Effector CD8-positive, alpha-beta T cell (primary cell): ENCODE results near the gene PDHA1.

ENCODE experiments used
- DNase-seq: peaks from one replicate; lab custom pipeline; 2025; lab: John Stamatoyannopoulos, UW

PDHA1 gene

DNA sequence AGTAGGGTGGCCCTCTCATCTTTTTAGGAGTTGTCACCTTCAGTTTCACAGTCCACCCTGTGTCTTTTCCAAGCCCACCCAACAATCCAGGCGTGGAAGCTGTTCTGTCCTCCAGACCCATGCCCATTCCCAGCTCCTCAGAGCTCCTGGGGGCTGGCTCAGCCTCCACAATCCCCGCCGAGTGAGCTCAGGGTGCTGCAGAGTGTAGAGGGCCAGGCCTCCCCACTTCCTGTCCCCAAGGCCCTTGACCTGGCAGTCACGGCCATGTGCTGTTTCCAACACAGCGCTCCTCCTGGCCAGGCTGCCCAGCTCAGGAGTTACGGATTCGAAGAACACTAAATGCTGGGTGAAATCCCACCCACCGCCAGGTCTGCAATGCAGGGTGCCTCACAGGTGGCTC lies 31.8 kb downstream of the PDHA1 start:
- no peak for DNase-seq

GRCh38 chrX:19377799-19378198 lies 34.1 kb downstream of the PDHA1 start:
- DNase-seq, result no peak

- no peak for DNase-seq
Measured at GRCh38 chrX:19381326-19381725, 37.6 kb downstream of the PDHA1 start.

- peak; percentile 1 for DNase-seq
Measured at GRCh38 chrX:19382555-19383145, 38.9 kb downstream of the PDHA1 start.

- no peak for DNase-seq
Measured at GRCh38 chrX:19386679-19387078, 43.0 kb downstream of the PDHA1 start.

DNA sequence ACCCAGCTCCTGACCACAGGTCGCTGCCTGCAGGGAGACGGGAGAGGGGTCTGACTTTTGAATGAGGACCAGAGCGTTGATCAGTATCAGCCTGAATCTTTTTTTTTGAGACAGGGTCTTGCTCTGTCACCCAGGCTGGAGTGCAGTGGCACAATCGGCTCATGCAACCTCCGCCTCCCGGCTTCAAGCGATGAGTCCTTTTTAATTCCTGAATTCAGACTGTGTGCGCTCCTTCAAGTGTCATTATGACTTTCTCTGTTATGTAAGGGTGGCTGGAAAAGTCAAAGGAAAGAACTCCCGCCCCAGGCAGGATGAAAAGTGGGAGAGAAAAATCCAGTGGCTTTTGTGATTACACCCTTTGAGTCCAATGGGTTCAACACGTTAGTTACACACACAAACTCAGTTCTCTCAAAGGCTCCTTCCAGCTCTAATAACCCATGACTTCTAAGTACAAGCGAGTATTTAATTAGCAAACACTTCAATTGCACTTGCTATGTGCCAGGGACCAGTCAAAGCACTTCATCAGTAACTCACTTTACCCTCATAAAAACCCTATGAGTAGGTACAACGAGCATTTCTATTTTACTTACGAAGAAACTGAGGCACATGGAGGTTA lies 44.4 kb downstream of the PDHA1 start:
- DNase-seq, result no peak

- DNase-seq, result no peak
Measured at GRCh38 chrX:19388741-19389140, 45.0 kb downstream of the PDHA1 start.

- DNase-seq, result no peak
Measured at GRCh38 chrX:19389227-19389845, 45.6 kb downstream of the PDHA1 start.

DNA sequence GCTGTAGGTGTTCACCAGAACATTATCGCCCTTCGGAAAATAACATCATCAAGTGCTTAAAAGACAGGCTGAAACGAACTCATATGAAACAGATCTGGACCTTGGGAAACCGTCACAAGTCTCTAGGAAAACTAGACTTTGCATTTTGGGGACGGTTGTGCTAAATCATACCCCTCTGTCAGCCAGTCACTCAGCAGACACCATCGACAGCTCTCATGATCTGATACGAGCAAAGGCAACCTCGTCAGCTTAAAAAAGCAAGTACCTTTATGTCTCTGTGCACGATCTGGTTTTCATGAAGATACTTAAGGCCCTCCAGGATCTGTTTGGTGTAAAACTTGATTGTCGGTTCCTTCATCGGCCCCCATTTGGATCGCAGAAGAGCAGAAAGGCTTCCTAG lies 48.4 kb downstream of the PDHA1 start:
- DNase-seq, result no peak

DNA sequence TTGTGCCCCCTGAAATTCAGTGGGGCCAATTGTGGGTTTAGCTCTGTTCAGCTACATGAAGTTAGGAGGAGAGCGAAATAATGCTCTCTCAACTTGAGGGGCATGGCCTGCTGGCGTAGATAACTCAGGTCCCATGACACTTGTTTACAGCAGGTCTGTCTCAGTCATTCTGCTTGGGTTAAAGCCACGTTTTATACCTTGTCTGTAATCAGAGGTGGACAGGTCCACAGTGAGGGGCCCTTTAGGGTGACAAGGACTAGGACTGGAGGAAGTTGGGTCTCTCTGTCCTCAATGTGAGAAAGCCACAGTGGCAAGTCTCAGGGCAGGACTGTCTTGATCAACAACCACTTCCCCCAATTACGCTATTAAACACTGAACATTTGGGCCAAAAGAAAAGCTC lies 49.0 kb downstream of the PDHA1 start:
- no peak for DNase-seq

DNA sequence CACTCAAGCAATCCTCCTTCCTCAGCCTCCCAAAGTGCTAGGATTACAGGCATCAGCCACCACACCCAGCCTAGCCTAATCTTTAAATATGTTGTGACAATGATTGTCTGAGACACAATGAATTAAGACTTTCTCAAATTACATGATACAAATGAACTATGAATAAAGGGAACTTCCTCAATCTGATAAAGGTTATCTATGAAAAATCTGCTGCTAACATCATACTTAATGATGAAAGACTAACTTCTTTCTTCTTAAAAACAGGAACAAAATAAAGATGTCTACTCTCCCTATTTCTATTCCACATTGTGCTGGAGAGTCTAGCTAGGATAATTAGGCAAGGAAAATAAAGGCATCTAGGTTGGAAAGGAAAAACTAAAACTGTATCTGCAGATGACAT lies 60.0 kb downstream of the PDHA1 start:
- DNase-seq, result no peak

DNA sequence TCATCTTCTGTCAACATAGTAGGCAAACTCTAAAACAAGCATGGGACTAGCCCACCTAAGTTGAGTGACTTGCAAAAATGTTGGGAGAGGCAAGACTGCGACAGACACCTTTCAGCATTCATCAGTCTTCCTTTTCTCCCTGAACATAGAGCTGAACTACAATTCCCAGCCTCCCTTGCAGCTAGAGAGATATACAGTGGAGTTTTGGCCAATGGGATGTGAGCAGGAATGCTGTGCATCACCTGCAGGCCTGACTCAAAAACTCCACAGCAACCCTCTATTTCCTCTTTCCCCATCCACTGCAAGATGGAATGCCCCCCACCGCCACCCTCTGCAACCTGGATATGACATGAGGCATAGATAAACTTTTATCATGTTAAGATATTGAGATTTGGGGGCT lies 66.5 kb downstream of the PDHA1 start:
- no peak for DNase-seq
